ENCODE results near the gene TMPRSS12.
"Not testable (repeated sequence)": the region's sequence is repeated elsewhere in the genome, so short reads cannot be mapped to it uniquely, and the experiment has no call there.

Gene TMPRSS12

GRCh38 chr12:50824914-50825313 is 17.8 kb upstream of the TMPRSS12 start:
- H3K27ac ChIP-seq, result no peak overlapping the region
- no peak for TF ChIP-seq CTCF (conservative IDR thresholded peaks at IDR 0.05)
- TF ChIP-seq ZFX (IDR thresholded peaks at IDR 0.05), result no peak

- TF ChIP-seq ZFX (IDR thresholded peaks at IDR 0.05) (no peak), CTCF (conservative IDR thresholded peaks at IDR 0.05) (peak; percentile 69)
- H3K27ac ChIP-seq, result no peak overlapping the region
Measured at GRCh38 chr12:50825372-50825838, 17.3 kb upstream of the TMPRSS12 start.

- TF ChIP-seq CTCF (conservative IDR thresholded peaks at IDR 0.05), result no peak
- TF ChIP-seq ZFX (IDR thresholded peaks at IDR 0.05), result no peak
- H3K27ac ChIP-seq, result no peak overlapping the region
Measured at GRCh38 chr12:50828121-50828520, 14.6 kb upstream of the TMPRSS12 start.

- no peak overlapping the region for H3K27ac ChIP-seq
- TF ChIP-seq CTCF (conservative IDR thresholded peaks at IDR 0.05) (no peak), ZFX (IDR thresholded peaks at IDR 0.05) (no peak)
Measured at GRCh38 chr12:50828886-50829285, 13.8 kb upstream of the TMPRSS12 start.

- H3K27ac ChIP-seq, result not testable (repeated sequence)
Measured at GRCh38 chr12:50833801-50834200, 8.9 kb upstream of the TMPRSS12 start.

- TF ChIP-seq CTCF (conservative IDR thresholded peaks at IDR 0.05), result no peak
- no peak for TF ChIP-seq ZFX (IDR thresholded peaks at IDR 0.05)
- H3K27ac ChIP-seq, result no peak overlapping the region
Measured at GRCh38 chr12:50839042-50839441, 3.7 kb upstream of the TMPRSS12 start.

- TF ChIP-seq ZFX (IDR thresholded peaks at IDR 0.05) (no peak), CTCF (conservative IDR thresholded peaks at IDR 0.05) (no peak)
- H3K27ac ChIP-seq, result no peak overlapping the region
Measured at GRCh38 chr12:50840809-50841487, 1.8 kb upstream of the TMPRSS12 start.
